A549 (cell line): ENCODE measurements around the gene TIMMDC1. TPM values are rescaled to one million over a fixed set of nuclear protein-coding genes. Genes with fewer than 3 reads are reported as not detected.

Experiments used
- ATAC-seq, 2 experiments: fragments of 200-7000 bp in 1 of 2; fragments of >200 bp in 1 of 2; cut with Nextera tagmentation in 1 of 2; cut with Tn5 transposase in 1 of 2; 3 replicates each; pipeline versions ENCODE4 v1.8.0 to v1.9.1; 2018 to 2020; ENCODE audit warnings: mild to moderate bottlenecking in 1 of 2, moderate library complexity in 1 of 2
- CTCF ChIA-PET: fragments of 300-600 bp; sonication (Branson Sonifier 250); formaldehyde crosslinking; extraction: SDS; loops from one replicate; lab custom pipeline; 2021; ENCODE audit warnings: antibody characterized with exemption, inconsistent platforms; lab: Yijun Ruan, JAX
- POLR2A ChIA-PET: fragments of 350-600 bp; formaldehyde crosslinking; extraction: SDS; loops from one replicate; lab custom pipeline; 2021; ENCODE audit warnings: antibody characterized with exemption, inconsistent platforms; lab: Yijun Ruan, JAX
- DNase-seq, 2 experiments: peaks; one replicate each; pipeline versions ENCODE4 v3.0.0 to v3.0.0-alpha.2; 2011 to 2016; ENCODE audit warnings: low read depth in 1 of 2, low spot score in 1 of 2
- FAIRE-seq: peaks from 2 replicates; lab custom pipeline; 2011; peaks lifted over from hg19 to GRCh38; lab: Jason Lieb, UNC
- H3K27ac ChIP-seq, 2 experiments: fragments of >200 bp; sonication (Bioruptor Twin); formaldehyde crosslinking; 3 replicates each; pipeline ENCODE4 v1.5.1; 2016 to 2017
- H3K4me1 ChIP-seq: fragments of >200 bp; sonication (Bioruptor Twin); formaldehyde crosslinking; 3 replicates; pipeline ENCODE4 v1.6.1; 2016
- H3K4me2 ChIP-seq: fragments of >200 bp; sonication (Bioruptor Twin); formaldehyde crosslinking; 3 replicates; pipeline ENCODE4 v1.6.1; 2016
- H3K4me3 ChIP-seq: fragments of >200 bp; sonication (Bioruptor Twin); formaldehyde crosslinking; 3 replicates; pipeline ENCODE4 v1.5.1; 2016
- H3K9me3 ChIP-seq: fragments of >200 bp; sonication (Bioruptor Twin); formaldehyde crosslinking; 3 replicates; pipeline ENCODE4 v1.6.1; 2016
- CTCF ChIP-seq: fragments of >200 bp; sonication (Bioruptor Twin); formaldehyde crosslinking; IDR thresholded peaks from 3 replicates; pipeline ENCODE4 v1.5.1; 2016
- FOSB ChIP-seq: fragments of 250-450 bp; sonication (Bioruptor Pico); IDR thresholded peaks from 2 replicates; pipeline ENCODE4 v1.5.0; 2020; ENCODE audit warnings: mild to moderate bottlenecking, moderate library complexity
- FOSL2 ChIP-seq, 2 experiments: fragments of 450-650 bp in 1 of 2; fragments of >200 bp in 1 of 2; sonication (Bioruptor Twin) in 1 of 2; formaldehyde crosslinking; IDR thresholded peaks; 2 replicates each; pipeline versions ENCODE4 v1.5.0 to v1.6.1; 2016 to 2020; ENCODE audit warnings: mild to moderate bottlenecking in 1 of 2, moderate library complexity in 1 of 2
- GATA3 ChIP-seq: IDR thresholded peaks from 2 replicates; pipeline ENCODE4 v1.6.1; 2012; ENCODE audit warnings: borderline replicate concordance
- HDAC2 ChIP-seq: fragments of 200-600 bp; sonication (generic); IDR thresholded peaks from 2 replicates; pipeline ENCODE4 v1.6.1; 2016
- HMGXB4 ChIP-seq: fragments of 250-450 bp; sonication (Bioruptor Pico); IDR thresholded peaks from 2 replicates; pipeline ENCODE4 v1.5.0; 2021; ENCODE audit warnings: mild to moderate bottlenecking, moderate library complexity, borderline replicate concordance
- HOXA7 ChIP-seq: fragments of 250-450 bp; sonication (Bioruptor Pico); IDR thresholded peaks from 2 replicates; pipeline ENCODE4 v1.5.0; 2020; ENCODE audit warnings: mild to moderate bottlenecking, moderate library complexity
- KDM1A ChIP-seq: fragments of 200-600 bp; sonication (generic); IDR thresholded peaks from 2 replicates; pipeline ENCODE4 v1.6.1; 2016; ENCODE audit warnings: low read depth, mild to moderate bottlenecking
- KDM5A ChIP-seq: fragments of 200-600 bp; sonication (generic); IDR thresholded peaks from 2 replicates; pipeline ENCODE4 v1.6.1; 2016; ENCODE audit warnings: antibody characterized with exemption, mild to moderate bottlenecking
- MYC ChIP-seq: IDR thresholded peaks from 2 replicates; pipeline ENCODE4 v1.6.1; 2012; ENCODE audit warnings: mild to moderate bottlenecking, inconsistent platforms, low read length, improper control_type of control experiment, borderline replicate concordance
- PHF8 ChIP-seq: fragments of 200-600 bp; sonication (generic); IDR thresholded peaks from 2 replicates; pipeline ENCODE4 v1.6.1; 2016; ENCODE audit warnings: low read depth, mild to moderate bottlenecking, antibody characterized with exemption, moderate library complexity, borderline replicate concordance
- POLR2AphosphoS2 ChIP-seq: conservative IDR thresholded peaks from 2 replicates; pipeline ENCODE4 v1.6.1; 2012; ENCODE audit warnings: low read length, improper control_type of control experiment, inconsistent platforms
- RAD21 ChIP-seq, 2 experiments: fragments of >200 bp in 1 of 2; sonication (Bioruptor Twin) in 1 of 2; formaldehyde crosslinking in 1 of 2; IDR thresholded peaks in 1 of 2; conservative IDR thresholded peaks in 1 of 2; 2 replicates in 1 of 2; 3 replicates in 1 of 2; pipeline ENCODE4 v1.6.1; 2012 to 2018; ENCODE audit warnings: inconsistent platforms in 1 of 2
- RARB ChIP-seq: fragments of 250-450 bp; sonication (Bioruptor Pico); IDR thresholded peaks from 2 replicates; pipeline ENCODE4 v1.8.0; 2021; ENCODE audit warnings: mild to moderate bottlenecking, moderate library complexity
- RNF2 ChIP-seq: fragments of 200-600 bp; sonication (generic); IDR thresholded peaks from 2 replicates; pipeline ENCODE4 v1.6.1; 2016; ENCODE audit warnings: low read depth, mild to moderate bottlenecking, antibody characterized with exemption, moderate library complexity, borderline replicate concordance
- ZSCAN20 ChIP-seq: fragments of 250-450 bp; sonication (Bioruptor Pico); IDR thresholded peaks from 2 replicates; pipeline ENCODE4 v1.8.0; 2022; ENCODE audit warnings: mild to moderate bottlenecking, moderate library complexity
- WGBS: methylation state at CpG from one replicate; pipeline ENCODE4 v1.1.6; 2017; ENCODE audit errors: missing lambda C conversion rate; 5-methylcytosine and 5-hydroxymethylcytosine counted together
- polyA plus RNA-seq, 4 experiments: library from polyadenylated mRNA; depleted of rRNA in 3 of 4; stranded (reverse); fragments of >200 nt; fragmentation: RNase III in 1 of 4; extraction: RNeasy Plus Mini Kit Qiagen cat#74134 plus additional on column Dnase treatment in 1 of 4; gene quantifications; 2 replicates in 3 of 4; 3 replicates in 1 of 4; pipeline ENCODE4 v1.2.3, GENCODE V29; 2011 to 2017
- TF ChIP-seq, protein P1 (sequence below): fragments of 200-600 bp; sonication (generic); IDR thresholded peaks from 2 replicates; pipeline ENCODE4 v1.6.1; 2016; ENCODE audit warnings: antibody characterized with exemption, mild to moderate bottlenecking, moderate library complexity
- TF ChIP-seq, protein P2 (sequence below): IDR thresholded peaks from 2 replicates; pipeline ENCODE4 v1.6.1; 2012
- TF ChIP-seq, protein P3 (sequence below): IDR thresholded peaks from 2 replicates; pipeline ENCODE4 v1.6.1; 2012; ENCODE audit warnings: low read depth, borderline replicate concordance

The TIMMDC1 gene
- polyA plus RNA-seq, 2 of the 4 experiments (the other 2 are of a cell fraction) = 90.1 to 135 TPM

DNA sequence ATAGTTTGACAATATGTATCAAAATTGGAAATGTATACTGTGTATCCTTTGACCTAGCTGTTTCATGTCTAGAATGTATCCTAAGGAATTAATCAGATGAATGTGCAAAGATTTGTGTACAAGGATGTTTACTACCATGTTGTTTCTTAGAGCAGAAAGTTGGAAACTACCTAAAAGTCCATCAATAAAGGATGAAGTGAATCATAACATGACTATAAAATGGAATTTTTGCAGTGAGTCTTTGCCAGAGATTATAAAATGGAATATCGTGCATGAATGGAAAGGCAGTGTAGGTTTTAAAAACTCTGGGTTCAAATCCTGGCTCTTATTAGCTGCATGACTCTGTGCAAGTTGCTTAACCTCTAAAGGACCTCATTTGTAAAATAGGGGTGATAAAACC lies 15.2 kb upstream of the TIMMDC1 start:
- H3K4me3 ChIP-seq = no peak overlapping the region
- DNase-seq (no peak), ATAC-seq (no peak), FAIRE-seq (no peak)
- H3K9me3 ChIP-seq = no peaks in the 10 kb centered on the region
- no peak overlapping the region for H3K27ac ChIP-seq
- POLR2A ChIA-PET = interaction anchor here (0.9 to 1.5 kb wide), 2 partner anchors 15 to 19 kb away, joined by 3 to 5 read pairs; partner anchors contain the start of gene TIMMDC1
- WGBS = 79% methylated on average over 1 of the region's 1 CpG
- TF ChIP-seq HMGXB4 (CRISPR knock-in tag) = no peak
- TF ChIP-seq HDAC2 = no peak
- no peak for TF ChIP-seq CTCF
- TF ChIP-seq GATA3 = no peak
- TF ChIP-seq, protein P1, sequence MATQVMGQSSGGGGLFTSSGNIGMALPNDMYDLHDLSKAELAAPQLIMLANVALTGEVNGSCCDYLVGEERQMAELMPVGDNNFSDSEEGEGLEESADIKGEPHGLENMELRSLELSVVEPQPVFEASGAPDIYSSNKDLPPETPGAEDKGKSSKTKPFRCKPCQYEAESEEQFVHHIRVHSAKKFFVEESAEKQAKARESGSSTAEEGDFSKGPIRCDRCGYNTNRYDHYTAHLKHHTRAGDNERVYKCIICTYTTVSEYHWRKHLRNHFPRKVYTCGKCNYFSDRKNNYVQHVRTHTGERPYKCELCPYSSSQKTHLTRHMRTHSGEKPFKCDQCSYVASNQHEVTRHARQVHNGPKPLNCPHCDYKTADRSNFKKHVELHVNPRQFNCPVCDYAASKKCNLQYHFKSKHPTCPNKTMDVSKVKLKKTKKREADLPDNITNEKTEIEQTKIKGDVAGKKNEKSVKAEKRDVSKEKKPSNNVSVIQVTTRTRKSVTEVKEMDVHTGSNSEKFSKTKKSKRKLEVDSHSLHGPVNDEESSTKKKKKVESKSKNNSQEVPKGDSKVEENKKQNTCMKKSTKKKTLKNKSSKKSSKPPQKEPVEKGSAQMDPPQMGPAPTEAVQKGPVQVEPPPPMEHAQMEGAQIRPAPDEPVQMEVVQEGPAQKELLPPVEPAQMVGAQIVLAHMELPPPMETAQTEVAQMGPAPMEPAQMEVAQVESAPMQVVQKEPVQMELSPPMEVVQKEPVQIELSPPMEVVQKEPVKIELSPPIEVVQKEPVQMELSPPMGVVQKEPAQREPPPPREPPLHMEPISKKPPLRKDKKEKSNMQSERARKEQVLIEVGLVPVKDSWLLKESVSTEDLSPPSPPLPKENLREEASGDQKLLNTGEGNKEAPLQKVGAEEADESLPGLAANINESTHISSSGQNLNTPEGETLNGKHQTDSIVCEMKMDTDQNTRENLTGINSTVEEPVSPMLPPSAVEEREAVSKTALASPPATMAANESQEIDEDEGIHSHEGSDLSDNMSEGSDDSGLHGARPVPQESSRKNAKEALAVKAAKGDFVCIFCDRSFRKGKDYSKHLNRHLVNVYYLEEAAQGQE = no peak
- no peak for TF ChIP-seq HOXA7 (CRISPR knock-in tag)
- TF ChIP-seq FOSL2 (IDR thresholded peaks at IDR 0.05) = no peak
- TF ChIP-seq FOSL2 (CRISPR knock-in tag; IDR thresholded peaks at IDR 0.05) = no peak
- TF ChIP-seq KDM5A = no peak
- no peak for TF ChIP-seq ZSCAN20 (CRISPR knock-in tag)
- no peak for TF ChIP-seq FOSB
- TF ChIP-seq, protein P2, sequence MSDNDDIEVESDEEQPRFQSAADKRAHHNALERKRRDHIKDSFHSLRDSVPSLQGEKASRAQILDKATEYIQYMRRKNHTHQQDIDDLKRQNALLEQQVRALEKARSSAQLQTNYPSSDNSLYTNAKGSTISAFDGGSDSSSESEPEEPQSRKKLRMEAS = no peak
- TF ChIP-seq RNF2 = no peak
- TF ChIP-seq RAD21 (conservative IDR thresholded peaks at IDR 0.05 in 1 of 2, IDR thresholded peaks at IDR 0.05 in 1 of 2) = no peak
- TF ChIP-seq PHF8 = no peak
- H3K4me2 ChIP-seq = no peak overlapping the region
- CTCF ChIA-PET = interaction anchor here (2.6 kb wide), 1 partner anchor 18 kb away, joined by 7 read pairs; no protein-coding TSS in a partner anchor
- no peaks in the 10 kb centered on the region for H3K4me1 ChIP-seq

DNA sequence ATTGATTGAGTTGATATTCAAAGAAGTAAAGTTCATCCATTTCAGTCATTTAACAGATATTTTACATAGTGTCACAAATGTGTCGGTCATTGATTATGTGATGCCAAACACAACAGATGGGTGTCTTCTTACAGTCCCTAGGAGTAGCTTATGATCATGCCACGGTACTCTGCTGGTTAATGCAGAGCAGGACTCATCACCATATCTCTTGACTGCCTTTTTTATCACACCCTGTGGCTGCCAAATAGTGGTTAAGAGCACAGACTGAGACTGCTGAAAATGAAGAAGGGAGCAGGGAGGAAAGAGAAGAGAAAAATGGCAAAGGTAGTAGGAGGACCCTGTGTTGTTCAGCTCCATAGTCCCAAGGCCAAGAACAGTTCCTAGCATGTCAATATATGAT lies 12.8 kb upstream of the TIMMDC1 start:
- no peak for FAIRE-seq
- no peak for ATAC-seq
- H3K4me2 ChIP-seq = no peak overlapping the region
- ChIA-PET POLR2A (no interaction called here), CTCF (interaction anchor here (0.6 to 2.6 kb wide), 4 partner anchors 20 to 334 kb away, joined by 3 to 7 read pairs (median 4); no protein-coding TSS in a partner anchor)
- no peaks in the 10 kb centered on the region for H3K4me1 ChIP-seq
- WGBS = 97% methylated on average over 2 of the region's 2 CpGs
- DNase-seq = no peak
- no peaks in the 10 kb centered on the region for H3K9me3 ChIP-seq
- H3K27ac ChIP-seq = no peak overlapping the region
- no peak for TF ChIP-seq PHF8
- TF ChIP-seq KDM1A = no peak
- no peak for TF ChIP-seq RARB (CRISPR knock-in tag)
- no peak for TF ChIP-seq HMGXB4 (CRISPR knock-in tag)
- TF ChIP-seq KDM5A = no peak
- TF ChIP-seq, protein P3, sequence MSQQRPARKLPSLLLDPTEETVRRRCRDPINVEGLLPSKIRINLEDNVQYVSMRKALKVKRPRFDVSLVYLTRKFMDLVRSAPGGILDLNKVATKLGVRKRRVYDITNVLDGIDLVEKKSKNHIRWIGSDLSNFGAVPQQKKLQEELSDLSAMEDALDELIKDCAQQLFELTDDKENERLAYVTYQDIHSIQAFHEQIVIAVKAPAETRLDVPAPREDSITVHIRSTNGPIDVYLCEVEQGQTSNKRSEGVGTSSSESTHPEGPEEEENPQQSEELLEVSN = no peak
- TF ChIP-seq MYC = no peak
- no peak for TF ChIP-seq POLR2AphosphoS2
- no peak overlapping the region for H3K4me3 ChIP-seq
